DND-41 (cell line): Measurements from ENCODE around the gene TRIM16.

Source experiments
- CTCF ChIP-seq: IDR thresholded peaks from 2 replicates; pipeline ENCODE4 v1.5.1; 2012; ENCODE audit warnings: borderline replicate concordance, low read length, moderate library complexity, mild to moderate bottlenecking; ENCODE audit not compliant: poor library complexity, severe bottlenecking; ENCODE audit errors: extremely low read depth
- EZH2 ChIP-seq: IDR thresholded peaks from 3 replicates; pipeline ENCODE4 v1.6.1; 2012; ENCODE audit warnings: borderline replicate concordance, low read depth, mild to moderate bottlenecking, moderate library complexity, low read length, inconsistent platforms; ENCODE audit not compliant: severe bottlenecking

- TF ChIP-seq CTCF, result no peak
- TF ChIP-seq EZH2, result no peak
Observed at GRCh38 chr17:15649861-15650421, 34.2 kb downstream of the TRIM16 start.
